IPS-15b (cell line): ENCODE data around the gene CAMK4.

Experiments
- H3K27me3 ChIP-seq: one replicate; pipeline ENCODE4 v1.6.1; 2013; ENCODE audit warnings: low read length; ENCODE audit not compliant: control insufficient read depth, insufficient read depth
- H3K36me3 ChIP-seq: one replicate; pipeline ENCODE4 v1.6.1; 2013; ENCODE audit warnings: low read length; ENCODE audit not compliant: control insufficient read depth, insufficient read depth
- H3K4me1 ChIP-seq: one replicate; pipeline ENCODE4 v1.6.1; 2013; ENCODE audit warnings: mild to moderate bottlenecking, low read length; ENCODE audit not compliant: control insufficient read depth, insufficient read depth
- H3K4me3 ChIP-seq: one replicate; pipeline ENCODE4 v1.5.1; 2013; ENCODE audit warnings: low read depth, low read length
- H3K9ac ChIP-seq: one replicate; pipeline ENCODE4 v1.6.1; 2013; ENCODE audit warnings: low read depth, mild to moderate bottlenecking, low read length
- H3K9me3 ChIP-seq: one replicate; pipeline ENCODE4 v1.6.1; 2013; ENCODE audit warnings: mild to moderate bottlenecking, low read length; ENCODE audit not compliant: control insufficient read depth, insufficient read depth

CAMK4 gene

DNA sequence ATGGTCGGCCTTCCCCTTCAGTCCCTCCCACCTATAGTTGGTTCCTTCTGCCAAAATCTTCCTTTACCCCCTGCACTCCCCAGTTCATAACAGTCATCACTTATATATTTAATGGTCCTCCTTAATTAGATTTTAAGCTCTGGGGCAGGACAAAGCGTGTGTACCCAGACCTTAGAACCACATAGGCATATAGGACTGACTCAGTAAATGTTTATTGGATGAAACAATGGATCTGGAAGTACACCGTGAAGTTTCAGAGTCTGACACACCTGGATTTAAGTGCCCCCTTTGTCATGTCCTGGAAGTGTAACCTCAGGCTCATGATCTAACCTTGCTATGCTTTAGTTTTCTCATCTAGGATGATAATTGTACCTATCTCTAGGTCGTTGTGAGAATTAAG is 256.2 kb downstream of the CAMK4 start:
- Histone ChIP-seq H3K36me3 (no peaks in the 10 kb centered on the region), H3K27me3 (no peaks in the 10 kb centered on the region), H3K4me1 (no peaks in the 10 kb centered on the region), H3K9ac (no peak overlapping the region), H3K9me3 (no peaks in the 10 kb centered on the region), H3K4me3 (no peak overlapping the region)

DNA sequence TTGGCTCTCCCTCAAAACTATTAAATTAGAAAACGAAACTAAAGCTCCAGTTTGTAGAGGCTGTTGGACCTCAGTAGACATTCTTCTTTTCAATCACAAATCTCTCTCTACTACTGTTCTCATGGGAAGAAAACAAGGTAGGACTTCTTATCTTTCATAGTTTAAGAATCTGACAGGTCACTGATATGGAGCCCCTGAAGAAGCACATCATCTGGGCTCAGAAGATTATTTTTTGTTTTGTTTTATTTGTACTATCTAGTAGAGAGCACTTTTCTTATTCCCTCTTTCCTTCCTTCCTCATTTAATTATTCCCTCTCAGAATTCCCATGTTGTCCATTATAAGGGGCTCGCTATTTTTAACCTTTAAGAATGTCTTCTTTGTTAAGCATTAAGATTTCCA is 261.9 kb downstream of the CAMK4 start:
- no peaks in the 10 kb centered on the region for H3K36me3 ChIP-seq
- H3K27me3 ChIP-seq, result no peaks in the 10 kb centered on the region
- H3K9me3 ChIP-seq, result no peaks in the 10 kb centered on the region
- no peak overlapping the region for H3K9ac ChIP-seq
- H3K4me1 ChIP-seq, result no peaks in the 10 kb centered on the region
- H3K4me3 ChIP-seq, result no peak overlapping the region

DNA sequence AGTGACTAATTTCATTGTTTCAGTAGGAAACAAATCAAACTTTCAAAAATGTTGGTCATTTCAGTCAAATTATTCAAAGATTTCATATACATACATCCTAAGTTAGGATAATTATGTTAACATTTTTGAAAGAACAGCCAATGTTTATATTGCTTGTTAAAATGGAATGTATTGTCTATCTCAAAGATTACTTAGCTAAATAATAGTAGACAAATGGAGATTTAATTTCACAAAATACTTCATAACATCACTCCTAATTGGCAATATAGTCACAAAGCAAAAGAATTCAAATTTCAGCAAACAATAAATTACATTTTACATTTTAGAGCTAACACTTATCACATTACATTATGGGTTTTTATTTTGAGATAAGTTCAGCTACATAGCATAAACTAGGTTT is 262.7 kb downstream of the CAMK4 start:
- Histone ChIP-seq H3K4me3 (no peak overlapping the region), H3K36me3 (no peaks in the 10 kb centered on the region), H3K9ac (no peak overlapping the region), H3K27me3 (no peaks in the 10 kb centered on the region), H3K4me1 (peaks cover 2% of the 10 kb centered on the region), H3K9me3 (no peaks in the 10 kb centered on the region)

DNA sequence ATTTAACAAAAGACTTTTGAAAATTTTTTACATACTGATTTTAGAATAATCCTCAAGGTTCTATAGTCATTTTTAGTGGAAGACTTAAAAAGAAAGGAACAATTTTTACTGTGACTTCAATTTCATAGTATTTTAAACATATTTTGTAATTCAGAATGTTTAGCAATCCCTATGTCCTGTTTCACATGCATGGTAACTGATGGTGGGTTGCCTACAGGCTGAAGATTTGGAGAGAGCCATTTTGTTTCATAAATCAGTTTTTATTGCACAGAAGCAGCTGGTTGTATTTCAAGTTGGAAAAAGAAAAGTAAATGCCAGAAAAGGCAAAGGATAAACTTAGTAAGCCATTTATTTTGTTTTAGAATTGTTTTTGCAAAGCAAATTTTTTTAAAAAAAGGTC is 264.2 kb downstream of the CAMK4 start:
- Histone ChIP-seq H3K9ac (no peak overlapping the region), H3K9me3 (no peaks in the 10 kb centered on the region), H3K36me3 (no peaks in the 10 kb centered on the region), H3K4me3 (no peak overlapping the region), H3K27me3 (no peaks in the 10 kb centered on the region), H3K4me1 (peaks cover 3% of the 10 kb centered on the region)

DNA sequence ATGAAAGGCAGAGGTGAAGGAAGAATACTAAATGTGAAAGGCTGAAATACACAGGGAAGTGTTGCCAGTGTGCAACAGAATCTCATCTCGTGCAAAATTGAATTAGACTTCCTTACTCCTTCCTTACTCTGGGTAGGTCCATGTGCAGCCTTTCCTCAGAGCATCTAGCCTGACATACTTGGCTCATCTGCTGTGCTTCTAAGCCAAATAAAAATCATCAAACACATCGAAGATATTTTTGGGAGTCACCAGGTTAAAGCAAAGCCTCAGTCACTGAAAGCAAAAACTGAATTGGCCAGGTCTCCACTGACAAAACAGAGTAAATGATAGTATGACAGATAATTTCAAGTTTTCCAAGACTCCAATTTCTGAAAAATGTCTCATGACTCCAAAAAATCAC is 268.8 kb downstream of the CAMK4 start:
- H3K9ac ChIP-seq, result no peak overlapping the region
- no peaks in the 10 kb centered on the region for H3K9me3 ChIP-seq
- H3K27me3 ChIP-seq, result no peaks in the 10 kb centered on the region
- no peak overlapping the region for H3K4me3 ChIP-seq
- H3K36me3 ChIP-seq, result no peaks in the 10 kb centered on the region
- peaks cover 3% of the 10 kb centered on the region for H3K4me1 ChIP-seq

DNA sequence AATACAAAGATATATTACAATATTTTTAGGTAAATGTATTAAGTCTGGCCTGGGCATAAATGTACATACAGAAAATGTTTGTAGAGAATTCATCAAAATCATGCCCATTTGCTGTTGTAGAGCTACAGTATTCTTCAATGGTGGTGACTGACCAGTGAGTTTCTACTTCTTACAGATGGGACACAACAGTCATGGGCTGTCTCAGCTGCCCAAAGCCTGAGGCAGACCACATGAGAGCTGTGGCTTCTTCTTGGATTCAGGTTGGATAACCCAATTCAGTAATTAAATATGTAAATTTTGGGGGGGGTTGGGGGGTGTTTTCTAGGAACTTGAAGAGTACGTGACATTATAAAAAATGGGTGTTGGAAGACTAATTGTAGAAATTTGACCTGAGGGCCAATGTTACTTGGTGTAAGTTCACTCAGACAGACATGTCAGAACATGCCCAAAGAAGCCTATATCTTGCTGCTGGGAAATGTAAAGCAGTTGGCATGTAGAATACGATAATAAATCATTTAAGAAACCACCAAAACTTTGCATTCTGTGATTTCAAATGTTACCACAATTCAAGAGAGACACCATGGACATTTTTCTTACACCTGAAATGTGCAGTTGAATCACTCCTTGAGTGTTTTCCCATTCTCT is 270.3 kb downstream of the CAMK4 start:
- no peak overlapping the region for H3K4me3 ChIP-seq
- peaks cover 2% of the 10 kb centered on the region for H3K36me3 ChIP-seq
- H3K27me3 ChIP-seq, result no peaks in the 10 kb centered on the region
- H3K9ac ChIP-seq, result no peak overlapping the region
- no peaks in the 10 kb centered on the region for H3K9me3 ChIP-seq
- H3K4me1 ChIP-seq, result peaks cover 3% of the 10 kb centered on the region

DNA sequence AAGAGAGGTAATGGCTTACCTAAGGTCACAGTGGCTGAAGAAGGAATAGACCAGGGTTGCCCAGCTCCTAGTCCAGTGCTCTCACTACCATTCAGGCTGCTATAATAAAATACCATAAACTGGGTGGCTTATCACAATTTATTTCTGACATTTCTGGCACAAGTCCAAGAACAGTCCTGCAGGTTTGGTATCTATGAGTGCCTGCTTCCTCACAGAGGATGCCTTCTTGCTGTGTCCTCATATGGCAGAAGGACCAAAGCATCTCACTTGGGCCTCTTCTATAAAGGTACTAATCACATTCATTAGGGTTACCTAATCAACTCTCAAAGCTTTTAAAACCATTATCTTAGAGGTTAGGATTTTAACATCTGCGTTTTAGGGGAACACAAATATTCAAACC is 271.0 kb downstream of the CAMK4 start:
- Histone ChIP-seq H3K36me3 (peaks cover 6% of the 10 kb centered on the region), H3K9ac (no peak overlapping the region)

DNA sequence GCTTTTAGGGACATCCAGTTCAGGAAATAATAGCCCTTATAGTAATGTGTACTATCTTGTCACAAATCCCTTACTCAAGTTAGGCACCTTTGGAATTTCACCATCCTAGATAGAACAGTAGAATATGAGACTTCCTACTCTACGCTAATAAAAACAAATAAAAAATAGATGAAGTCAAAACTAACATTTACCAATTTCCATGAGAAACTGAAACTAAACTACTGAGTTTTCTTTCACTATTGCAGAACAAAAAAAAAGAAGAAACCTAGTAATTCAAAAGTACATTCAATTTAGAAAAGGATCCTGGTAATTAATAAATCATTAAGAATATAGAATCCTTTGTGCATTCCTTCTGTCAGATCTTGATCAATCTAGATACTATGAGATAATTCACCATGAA is 274.2 kb downstream of the CAMK4 start:
- Histone ChIP-seq H3K9ac (no peak overlapping the region), H3K9me3 (no peaks in the 10 kb centered on the region), H3K27me3 (no peaks in the 10 kb centered on the region), H3K4me1 (no peaks in the 10 kb centered on the region), H3K36me3 (peaks cover 6% of the 10 kb centered on the region), H3K4me3 (no peak overlapping the region)

More for the DNA sequence above, 271.0 kb downstream of the CAMK4 start:
- Histone ChIP-seq H3K9me3 (no peaks in the 10 kb centered on the region), H3K4me1 (peaks cover 3% of the 10 kb centered on the region), H3K27me3 (no peaks in the 10 kb centered on the region), H3K4me3 (no peak overlapping the region)

DNA sequence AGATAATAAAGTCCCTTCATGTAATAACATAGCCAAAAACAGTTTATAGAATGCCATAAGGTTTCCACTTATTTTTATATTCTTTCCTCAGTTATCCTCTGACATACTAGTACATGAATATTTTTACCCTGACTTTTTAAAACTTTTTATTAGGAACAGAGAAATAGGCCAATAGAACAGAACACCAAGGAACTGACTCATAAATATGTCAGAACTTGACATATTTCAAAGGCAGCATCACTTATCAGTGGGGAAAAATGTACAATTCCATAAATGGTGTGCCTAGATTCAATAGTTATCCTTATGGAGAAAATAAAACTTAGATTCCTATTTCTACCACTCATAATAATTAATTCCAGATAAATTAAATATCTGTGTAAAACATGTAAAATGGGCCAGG is 278.8 kb downstream of the CAMK4 start:
- no peaks in the 10 kb centered on the region for H3K9me3 ChIP-seq

DNA sequence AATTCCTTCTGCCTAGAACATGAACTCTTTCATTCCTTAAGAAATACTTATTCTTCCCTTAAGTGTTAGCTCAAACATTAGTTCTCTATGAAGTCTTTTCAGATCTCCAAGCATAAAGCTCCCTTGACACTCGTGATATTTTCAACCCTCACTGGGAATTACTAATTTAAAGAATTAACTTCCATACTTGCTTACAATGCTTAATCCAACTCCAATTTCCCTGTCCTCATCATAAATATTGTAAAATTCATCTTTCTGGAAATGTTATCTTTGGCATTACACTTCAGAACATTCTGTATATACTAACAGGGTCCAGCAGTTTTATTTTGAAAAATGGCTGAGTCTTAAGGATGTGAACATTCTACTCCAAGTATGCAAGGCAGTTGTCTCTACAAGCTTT is 280.9 kb downstream of the CAMK4 start:
- no peaks in the 10 kb centered on the region for H3K4me1 ChIP-seq
- no peaks in the 10 kb centered on the region for H3K36me3 ChIP-seq
- H3K9ac ChIP-seq, result no peak overlapping the region
- no peak overlapping the region for H3K4me3 ChIP-seq
- no peaks in the 10 kb centered on the region for H3K27me3 ChIP-seq
- no peaks in the 10 kb centered on the region for H3K9me3 ChIP-seq

More for the DNA sequence above, 278.8 kb downstream of the CAMK4 start:
- H3K27me3 ChIP-seq, result no peaks in the 10 kb centered on the region
- no peak overlapping the region for H3K9ac ChIP-seq
- no peak overlapping the region for H3K4me3 ChIP-seq
- no peaks in the 10 kb centered on the region for H3K4me1 ChIP-seq
- peaks cover 6% of the 10 kb centered on the region for H3K36me3 ChIP-seq

DNA sequence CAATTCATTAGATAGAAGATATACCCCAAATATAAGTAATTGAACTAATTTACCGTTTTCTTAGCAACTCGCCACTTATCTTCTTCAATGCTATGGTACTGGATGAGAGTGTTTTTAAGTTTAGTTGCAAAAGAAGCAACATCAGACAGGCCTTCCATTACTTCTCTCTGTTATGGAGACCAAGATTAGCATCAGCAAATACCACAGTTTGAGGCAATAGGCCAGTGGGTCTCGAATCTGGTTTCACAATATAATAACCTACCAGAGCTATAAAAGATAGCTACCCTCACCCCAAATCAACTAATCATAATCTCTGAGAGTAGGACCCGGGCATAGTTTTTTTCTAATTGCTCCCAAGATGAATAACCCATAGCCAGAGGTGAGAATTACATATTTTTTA is 283.1 kb downstream of the CAMK4 start:
- Histone ChIP-seq H3K4me3 (no peak overlapping the region), H3K36me3 (no peaks in the 10 kb centered on the region), H3K9me3 (no peaks in the 10 kb centered on the region), H3K4me1 (no peaks in the 10 kb centered on the region), H3K27me3 (no peaks in the 10 kb centered on the region), H3K9ac (no peak overlapping the region)

DNA sequence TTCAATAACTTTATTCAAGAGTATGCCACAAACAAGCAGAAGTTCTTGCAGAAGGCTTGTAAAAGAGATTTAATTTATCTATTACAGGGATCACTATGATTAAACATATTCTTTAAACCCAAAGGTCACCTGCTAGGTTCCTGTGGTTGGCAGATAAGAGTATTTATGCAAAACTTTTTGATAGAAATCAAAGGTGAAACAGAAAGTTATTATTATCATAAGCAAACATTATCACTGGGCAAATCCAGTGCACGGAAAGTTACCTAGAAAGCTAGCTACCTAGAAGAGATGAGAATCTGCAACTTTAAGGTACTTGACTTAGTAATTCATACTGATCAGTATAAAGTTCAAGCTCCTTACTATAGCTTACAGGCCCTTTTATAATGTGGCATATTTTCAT is 284.9 kb downstream of the CAMK4 start:
- Histone ChIP-seq H3K36me3 (no peaks in the 10 kb centered on the region), H3K4me3 (no peak overlapping the region), H3K9ac (no peak overlapping the region), H3K27me3 (no peaks in the 10 kb centered on the region), H3K4me1 (no peaks in the 10 kb centered on the region), H3K9me3 (no peaks in the 10 kb centered on the region)
